ENCODE measurements around the gene SORCS3. TPM values are rescaled to one million over a fixed set of nuclear protein-coding genes. Genes with fewer than 3 reads are reported as not detected.

SORCS3 gene
- total RNA-seq, 1 experiment from 2014 or later: 0.04 TPM

DNA sequence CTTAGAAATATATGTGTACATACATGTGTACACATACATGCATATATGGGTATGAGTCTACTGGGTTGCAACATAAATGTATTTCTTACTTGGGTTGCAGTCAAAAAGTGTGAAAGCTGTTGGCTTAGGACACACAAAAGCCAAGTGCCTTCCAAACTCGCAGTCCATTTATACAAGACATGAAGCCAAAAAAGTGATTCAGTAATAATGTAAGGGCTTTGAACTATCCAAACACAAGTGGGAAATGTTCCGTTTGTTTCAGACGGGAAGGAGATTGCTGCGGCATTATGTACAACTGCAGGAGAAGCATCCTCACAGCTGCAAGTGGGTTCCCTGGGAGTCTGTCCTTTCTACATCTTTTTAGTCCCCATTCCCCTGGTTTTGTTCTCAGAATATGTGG lies 513.6 kb downstream of the SORCS3 start:
- Histone ChIP-seq H2BK5ac (ENCODE audit: insufficient read length, low read length) (no peak overlapping the region), H2BK12ac (ENCODE audit: insufficient read length, low read depth, low read length) (no peak overlapping the region), H4K20me1 (ENCODE audit: control insufficient read depth, insufficient read depth, insufficient read length) (no peaks in the 10 kb centered on the region), H3K23ac (ENCODE audit: insufficient read length, low read depth, low read length) (no peak overlapping the region), H2AFZ (ENCODE audit: low read length) (no peak overlapping the region), H3K4me1 (ENCODE audit: insufficient read depth, low read length) (no peaks in the 10 kb centered on the region), H2BK20ac (ENCODE audit: low read depth, low read length, poor library complexity, severe bottlenecking) (no peak overlapping the region), H3K79me2 (ENCODE audit: insufficient read depth, low read length) (no peaks in the 10 kb centered on the region), H3K4me2 (ENCODE audit: insufficient read depth, insufficient read length, low read length) (no peak overlapping the region), H2BK120ac (ENCODE audit: low read depth, low read length, poor library complexity, severe bottlenecking) (no peak overlapping the region), H3T11ph (ENCODE audit: low read length) (no peak overlapping the region), H3K56ac (ENCODE audit: insufficient read length, low read depth, low read length) (no peak overlapping the region), H3K9me3 (ENCODE audit: control insufficient read depth, low read depth, low read length) (no peaks in the 10 kb centered on the region), H3K9ac (ENCODE audit: extremely low read depth, insufficient read length, low read length) (no peak overlapping the region), H4K91ac (ENCODE audit: insufficient read length, low read depth, low read length) (no peak overlapping the region), H3K79me1 (ENCODE audit: insufficient read depth, low read depth, low read length, poor library complexity, severe bottlenecking) (no peaks in the 10 kb centered on the region), H3K18ac (ENCODE audit: insufficient read length, low read depth, low read length) (no peak overlapping the region), H3K27ac (ENCODE audit: insufficient read length, low read depth, low read length) (no peak overlapping the region), H2BK15ac (ENCODE audit: low read depth, low read length) (no peak overlapping the region), H3K27me3 (ENCODE audit: insufficient read depth, low read length) (no peaks in the 10 kb centered on the region), H4K5ac (ENCODE audit: insufficient read length, low read depth, low read length) (no peak overlapping the region), H2AK5ac (ENCODE audit: insufficient read length, low read length) (no peak overlapping the region), H4K8ac (replicated peaks; ENCODE audit: insufficient read length, low read depth, low read length) (no peak overlapping the region), H3K4ac (ENCODE audit: low read depth, low read length) (no peak overlapping the region), H3K14ac (ENCODE audit: insufficient read depth, low read length) (no peak overlapping the region), H3K23me2 (ENCODE audit: insufficient read length, low read depth, low read length, poor library complexity, severe bottlenecking) (no peaks in the 10 kb centered on the region)
- no peaks in the 10 kb centered on the region; a peak in 1 of 7 replicates for H3K36me3 Mint-ChIP-seq (ENCODE audit: insufficient read depth in 1 of 3, low read depth in 3 of 3)
- H3K4me3 Mint-ChIP-seq: no peak overlapping the region
- H3K9me3 Mint-ChIP-seq: no peaks in the 10 kb centered on the region
- no CpG with 5 or more reads among the region's 4 CpGs for WGBS (ENCODE audit: extremely low coverage, insufficient read length, low lambda C conversion rate)
- peaks cover 1% of the 10 kb centered on the region for H3K27me3 Mint-ChIP-seq (ENCODE audit: low read depth)
- peaks cover 2% of the 10 kb centered on the region in 2 experiments; a peak in 1 of 4 replicates for H3K4me1 Mint-ChIP-seq
- no peak for TF ChIP-seq CTCF (conservative IDR thresholded peaks at IDR 0.05)
- H3K27ac Mint-ChIP-seq: no peak overlapping the region
- DNase-seq: no peak

Data from H9 (cell line).